ENCODE results near the gene CTRB2.
"Not testable (repeated sequence)": the region's sequence is repeated elsewhere in the genome, so short reads cannot be mapped to it uniquely, and the experiment has no call there.

CTRB2 gene

DNA sequence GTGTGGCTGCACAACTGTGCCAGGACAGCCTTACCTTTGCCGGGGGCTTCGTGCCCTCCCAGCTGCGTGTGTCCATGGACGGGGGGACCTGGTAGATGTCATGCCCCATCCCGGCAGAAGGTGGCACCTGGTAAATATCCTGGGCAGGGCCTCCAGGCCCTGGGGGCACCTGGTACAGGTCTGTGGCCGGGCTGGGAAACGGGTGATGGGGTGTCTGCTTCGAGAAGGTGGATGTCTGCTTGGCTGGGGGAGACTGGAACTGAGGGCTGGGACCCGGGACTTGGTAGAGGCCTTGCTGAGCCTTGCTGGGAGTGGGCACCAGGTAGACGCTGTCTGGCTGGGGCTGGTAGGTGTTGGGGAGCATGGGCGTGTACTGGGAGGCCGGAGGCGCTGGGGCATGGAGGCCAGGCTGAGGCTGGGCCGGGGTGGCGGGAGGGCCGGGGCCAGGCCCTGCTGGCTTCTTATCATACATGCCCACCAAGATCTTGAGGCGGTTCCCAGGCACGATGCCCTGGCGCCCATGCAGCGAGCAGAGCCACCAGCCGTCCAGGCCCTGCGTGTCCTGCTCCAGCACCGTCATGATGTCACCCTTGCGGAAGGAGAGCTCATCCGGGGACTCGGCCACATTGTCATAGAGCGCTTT is 35.6 kb upstream of the CTRB2 start:
- not testable (repeated sequence) for DNase-seq (ENCODE audit: low read depth, low spot score)

DNA sequence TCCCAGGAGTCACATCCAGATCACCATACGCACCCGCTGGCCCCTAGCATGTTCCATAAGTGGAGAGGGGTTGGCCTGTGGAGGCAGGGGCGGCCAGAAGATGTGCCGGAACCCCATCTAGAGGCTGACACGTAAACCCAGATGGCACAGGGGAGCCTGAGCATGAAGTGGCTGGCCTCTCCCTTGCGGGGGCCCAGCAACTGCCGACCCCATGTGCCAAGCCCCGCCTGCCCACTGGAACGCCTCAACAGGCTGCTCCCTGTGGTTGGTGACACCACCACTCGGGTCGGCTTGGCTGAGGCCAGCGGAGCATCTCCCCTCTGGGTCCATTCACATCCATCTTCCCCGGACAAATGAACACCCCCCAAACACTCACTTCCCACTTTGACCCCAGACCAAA is 35.0 kb upstream of the CTRB2 start:
- DNase-seq (ENCODE audit: low read depth, low spot score), result no peak

DNA sequence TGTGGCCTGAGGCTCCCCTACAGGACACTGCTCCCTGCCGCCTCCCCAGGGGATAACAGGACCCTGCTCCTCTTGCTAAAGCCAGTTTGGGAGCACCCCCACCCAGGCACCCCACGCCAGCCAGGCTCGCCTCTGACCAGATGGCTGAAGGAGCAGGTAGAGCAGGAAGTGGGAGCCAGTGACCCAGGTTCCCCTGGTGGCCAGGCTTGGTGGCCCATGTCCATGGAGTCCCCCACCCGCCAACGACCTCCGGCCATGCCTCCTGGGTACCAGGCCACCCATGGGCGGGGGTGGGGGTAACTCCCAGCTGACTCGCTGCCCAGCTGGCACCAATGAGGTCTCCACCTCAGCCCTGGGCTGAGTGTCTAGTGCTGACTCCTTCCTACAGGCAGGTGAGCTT is 34.5 kb upstream of the CTRB2 start:
- DNase-seq (ENCODE audit: low read depth, low spot score), result no peak

DNA sequence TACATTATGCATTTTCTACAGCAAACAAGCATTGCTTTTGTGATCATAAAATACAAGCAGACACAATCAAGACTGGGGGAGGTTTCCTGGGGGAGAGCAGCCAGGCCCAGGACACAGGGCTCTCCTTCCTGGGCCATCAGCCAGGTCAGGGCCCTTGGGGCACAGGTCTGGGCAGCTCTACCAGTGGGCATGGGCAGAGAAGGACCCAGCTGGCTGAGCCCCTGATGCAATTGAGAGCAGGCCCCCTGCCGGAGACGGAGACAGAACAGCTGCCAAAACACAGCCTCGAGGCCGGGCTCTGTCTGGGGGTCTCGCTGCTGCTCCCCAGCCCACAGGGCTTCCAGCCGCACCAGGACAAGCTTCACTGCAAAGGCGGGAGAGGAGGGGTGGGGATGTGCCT is 33.7 kb upstream of the CTRB2 start:
- DNase-seq (ENCODE audit: low read depth, low spot score), result not testable (repeated sequence)

DNA sequence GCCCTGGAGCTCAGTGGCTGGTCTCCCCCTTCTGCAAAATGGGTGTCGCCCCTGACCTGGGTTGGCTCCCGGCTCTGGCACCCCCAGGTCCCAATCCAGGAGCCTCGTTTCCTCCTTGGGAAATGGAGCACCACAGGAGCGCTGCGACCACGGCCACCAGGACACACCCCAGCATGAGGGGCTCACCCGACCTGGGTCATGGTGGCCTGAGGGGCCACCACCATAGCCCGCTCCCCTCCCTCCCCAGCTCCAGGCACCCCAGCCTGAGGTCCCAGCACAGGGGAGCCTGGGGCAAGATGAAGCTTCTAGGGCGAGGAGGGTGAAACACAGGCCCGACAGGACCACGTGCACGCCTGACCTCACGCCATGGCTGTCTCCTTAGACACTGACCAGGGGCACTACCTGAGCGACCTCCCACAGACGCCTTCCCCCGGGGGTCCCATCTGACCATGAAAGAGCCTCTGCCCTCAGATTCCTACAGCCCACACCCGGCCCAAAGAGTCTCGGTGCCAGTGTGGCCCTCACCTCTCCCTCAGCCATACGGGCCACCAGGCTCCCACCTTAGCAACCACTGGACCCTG is 32.7 kb upstream of the CTRB2 start:
- no peak for DNase-seq (ENCODE audit: low read depth, low spot score)

DNA sequence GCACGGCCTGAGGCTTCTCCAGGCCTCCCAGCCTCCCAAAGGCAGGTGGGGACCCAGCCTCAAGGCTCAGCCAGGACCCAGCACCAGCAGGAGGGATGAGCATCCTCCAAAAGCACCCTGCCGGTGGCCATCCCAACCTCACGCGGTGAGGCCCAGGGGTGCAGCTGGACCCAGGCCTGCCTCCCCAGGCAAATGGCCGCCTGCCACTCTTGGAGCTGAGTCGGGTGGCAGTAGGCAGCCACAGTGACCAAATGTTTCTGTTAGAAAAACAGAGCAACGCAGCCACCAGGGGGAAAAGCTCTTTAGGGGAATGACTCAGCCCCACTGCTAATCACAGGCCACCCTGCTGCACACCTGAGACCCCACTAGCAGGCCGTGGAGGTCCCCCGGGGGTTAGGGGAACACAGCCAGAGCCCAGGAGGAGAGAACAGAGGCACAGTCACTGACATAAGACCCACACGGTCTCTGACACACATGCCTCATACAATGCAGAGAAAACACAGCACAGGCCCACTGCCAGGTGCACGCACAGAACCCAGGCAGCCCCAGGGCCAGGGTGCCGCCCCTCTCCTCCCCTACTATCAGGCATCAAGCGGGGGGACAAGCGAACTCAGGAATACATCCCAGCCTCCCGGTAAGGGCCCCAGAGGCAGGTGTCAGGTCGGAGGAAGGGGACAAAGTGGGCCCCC is 32.0 kb upstream of the CTRB2 start:
- no peak for DNase-seq (ENCODE audit: low read depth, low spot score)

DNA sequence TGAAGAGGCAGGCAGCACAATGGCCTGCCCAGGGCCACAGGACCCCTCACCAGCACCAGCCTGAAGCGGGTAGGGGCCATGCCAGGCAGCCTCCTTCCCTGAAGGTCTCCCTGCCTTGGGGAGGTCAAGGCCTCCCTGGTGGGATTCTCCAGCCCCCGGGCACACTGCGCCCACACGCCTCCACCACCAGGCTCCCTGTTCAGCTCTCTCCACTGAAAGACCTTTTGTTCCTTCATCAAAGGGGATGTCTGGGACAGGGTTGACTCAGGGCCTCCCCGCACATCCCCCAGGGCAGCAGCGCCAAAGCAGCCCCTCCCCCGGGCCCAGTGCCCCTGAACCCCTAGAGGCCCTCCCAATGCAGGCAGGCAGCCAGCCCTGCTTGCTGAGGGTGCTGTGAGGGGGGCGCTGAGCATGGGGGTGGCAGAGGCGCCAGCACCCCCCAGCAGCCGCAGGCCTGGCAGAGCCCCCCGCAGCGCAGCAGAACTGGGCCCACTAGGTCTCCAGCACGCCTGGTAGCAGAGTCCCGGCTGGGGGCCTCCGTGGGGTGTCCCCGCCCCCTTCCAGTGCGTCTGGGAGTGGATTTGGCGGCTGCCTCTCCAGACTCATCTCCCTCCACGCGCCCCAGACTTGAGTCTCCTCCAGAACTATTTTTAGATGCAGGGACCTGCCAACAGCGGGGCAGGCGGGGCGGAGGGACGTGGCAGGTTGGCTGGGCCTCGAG is 31.3 kb upstream of the CTRB2 start:
- DNase-seq (ENCODE audit: low read depth, low spot score), result no peak

DNA sequence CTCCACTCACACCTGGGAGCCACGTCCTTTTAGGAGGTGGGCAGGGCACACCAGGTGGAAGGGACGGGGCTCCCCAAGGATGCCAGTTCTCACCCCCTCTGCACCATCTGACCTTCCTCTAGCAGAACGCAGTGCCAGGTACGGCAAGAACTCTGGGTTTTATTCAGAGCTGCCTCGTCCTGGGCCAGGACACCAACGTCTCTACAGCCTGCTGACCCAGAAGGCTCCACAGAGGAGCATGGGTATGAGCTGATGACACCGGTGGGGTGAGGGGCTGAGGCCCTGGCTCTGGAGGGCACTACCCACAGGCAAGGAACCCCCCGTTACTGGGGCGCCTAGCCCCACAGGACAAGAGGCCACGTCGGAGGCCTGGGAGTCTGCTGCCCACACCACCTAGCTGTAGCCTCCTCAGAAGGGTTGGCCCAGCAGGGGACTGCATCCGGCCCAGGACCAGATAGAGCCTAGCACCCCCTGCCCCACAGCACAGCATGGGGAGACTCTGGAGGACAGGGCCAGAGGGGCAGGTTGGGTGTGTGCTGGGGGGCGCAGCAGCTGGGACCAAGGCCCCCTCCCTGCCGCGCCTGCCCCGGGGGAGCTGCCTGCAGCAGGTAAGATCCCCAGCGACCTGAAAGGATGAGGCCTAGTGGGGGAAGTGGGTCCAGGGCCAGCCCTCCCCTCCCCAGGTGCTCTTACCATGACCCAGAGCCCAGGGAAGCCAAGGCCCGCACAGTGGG is 30.6 kb upstream of the CTRB2 start:
- DNase-seq (ENCODE audit: low read depth, low spot score), result no peak

DNA sequence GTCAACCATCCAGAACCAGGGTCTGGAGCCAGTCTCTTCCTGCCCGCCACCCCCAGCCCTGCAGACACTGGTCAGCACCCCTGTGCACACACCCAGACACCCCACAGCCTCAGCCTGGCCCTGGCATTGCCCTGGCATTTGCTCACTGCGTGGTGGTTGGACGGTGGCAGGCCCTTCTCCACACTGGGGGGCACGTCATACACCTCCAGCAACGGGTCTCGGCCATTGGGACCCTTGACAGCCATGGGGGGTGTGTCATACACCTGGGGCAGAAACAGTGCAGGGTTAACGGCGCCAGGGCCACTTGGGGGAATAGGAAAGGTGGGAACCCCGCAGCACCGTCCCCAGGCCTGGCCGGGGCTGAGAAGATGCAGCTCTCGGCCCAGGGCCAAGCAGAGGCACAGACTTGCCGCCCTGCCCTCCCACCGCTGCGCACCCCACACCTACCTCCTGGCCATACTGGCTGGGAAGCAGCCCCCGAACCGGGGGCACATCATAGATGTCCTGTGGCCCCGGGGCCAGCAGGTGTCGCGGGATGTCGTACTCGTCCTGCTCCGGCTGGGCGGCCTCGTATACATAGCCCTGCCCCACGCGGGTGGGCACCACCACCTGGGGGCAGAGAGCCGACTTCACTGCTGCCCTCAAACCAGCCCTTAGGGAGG is 29.9 kb upstream of the CTRB2 start:
- DNase-seq (ENCODE audit: low read depth, low spot score), result no peak

DNA sequence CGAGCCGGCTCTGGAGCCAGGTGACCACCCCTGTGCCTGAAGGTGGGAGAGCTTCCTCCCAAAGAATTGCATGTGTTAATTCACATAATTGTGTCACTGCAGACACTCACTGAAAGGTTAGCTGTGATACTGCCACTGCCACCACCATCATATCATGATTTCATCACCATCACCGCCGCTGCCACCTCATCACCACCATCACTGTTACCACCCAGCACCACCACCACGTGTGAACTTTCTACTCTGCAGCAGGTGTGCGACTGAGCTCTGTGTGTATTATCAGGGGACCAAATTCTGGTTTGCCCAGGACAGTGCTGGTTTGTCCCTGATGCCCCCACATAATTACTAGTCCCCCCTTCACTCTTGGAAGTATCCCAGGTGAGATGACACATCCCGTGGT is 29.3 kb upstream of the CTRB2 start:
- DNase-seq (ENCODE audit: low read depth, low spot score), result no peak

DNA sequence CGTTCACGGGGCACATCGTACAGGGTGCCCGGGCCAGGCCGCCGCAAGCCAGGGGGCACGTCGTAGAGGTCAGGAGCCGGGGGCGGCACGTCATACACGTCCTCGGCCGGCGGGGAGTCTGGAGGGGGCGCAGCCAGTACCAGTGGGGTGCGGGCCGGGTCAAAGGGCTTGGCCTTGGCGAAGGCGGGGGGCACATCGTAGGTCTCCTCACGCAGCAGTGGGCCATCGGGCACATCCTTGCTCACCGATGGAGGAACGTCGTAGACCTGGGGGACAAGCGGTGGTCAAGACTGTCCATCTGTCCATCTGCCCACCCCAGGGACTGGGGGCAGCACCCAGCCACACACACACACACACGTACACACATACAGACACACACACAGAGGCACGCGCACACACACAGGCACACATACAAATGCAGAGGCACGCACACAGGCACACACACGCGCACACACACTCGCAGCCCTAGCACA is 28.8 kb upstream of the CTRB2 start:
- DNase-seq (ENCODE audit: low read depth, low spot score), result no peak

DNA sequence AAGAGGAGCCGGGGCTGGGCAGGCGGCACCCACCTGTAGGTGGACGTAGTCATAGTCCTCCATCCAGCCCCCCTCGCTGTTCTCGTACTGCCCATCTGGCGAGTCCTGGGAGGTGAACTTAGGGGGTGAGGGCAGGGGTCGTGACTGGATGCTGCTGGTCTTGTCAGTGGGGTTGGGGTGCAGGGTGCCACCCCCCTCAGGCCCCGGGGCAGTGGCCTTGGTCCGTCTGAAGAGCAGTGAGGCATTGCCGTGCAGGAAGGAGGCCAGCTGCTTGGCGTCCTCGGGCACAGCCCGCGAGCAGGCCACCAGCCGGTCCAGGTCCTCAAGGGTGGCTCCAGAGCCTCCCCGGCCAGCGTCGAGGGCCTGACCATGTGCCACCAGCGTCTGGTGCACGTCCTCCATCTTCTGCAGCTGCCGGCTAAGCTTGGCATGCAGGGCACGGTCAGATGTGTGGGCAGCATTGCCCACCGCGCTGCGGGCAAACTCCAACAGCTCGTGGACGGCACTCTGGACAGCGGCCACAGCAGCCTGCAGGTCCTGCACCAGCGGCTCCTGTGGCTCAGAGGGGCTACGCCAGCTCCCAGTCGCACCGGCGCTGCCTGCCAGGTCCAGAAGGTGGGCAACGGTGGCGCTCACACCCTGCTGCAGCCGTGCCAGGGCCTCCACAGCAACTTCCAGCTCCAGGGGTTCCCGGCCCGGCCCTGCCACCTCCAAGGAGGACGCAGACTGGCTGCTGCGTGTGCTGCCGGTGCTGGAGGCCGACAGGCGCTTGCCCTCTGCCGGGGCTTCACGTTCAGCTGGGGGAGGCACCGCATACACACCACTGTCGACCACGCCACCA is 28.1 kb upstream of the CTRB2 start:
- DNase-seq (ENCODE audit: low read depth, low spot score), result no peak

DNA sequence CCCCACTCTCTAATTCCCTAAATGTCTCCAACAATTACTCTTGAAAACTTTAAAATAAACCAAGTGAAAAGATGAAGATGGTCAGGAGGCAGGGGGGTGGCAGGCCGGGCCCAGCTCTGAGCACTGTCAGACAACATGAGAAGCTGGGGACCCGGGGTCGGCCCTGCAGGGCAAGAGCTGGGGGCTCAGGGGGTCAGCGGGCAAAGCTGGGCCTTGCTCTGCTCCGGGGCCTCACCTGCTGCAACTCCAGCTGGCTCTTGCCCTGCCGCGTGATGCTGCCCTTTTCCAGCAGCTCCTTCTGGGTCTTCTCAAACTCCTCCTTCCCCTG is 26.6 kb upstream of the CTRB2 start:
- DNase-seq (ENCODE audit: low read depth, low spot score), result no peak

DNA sequence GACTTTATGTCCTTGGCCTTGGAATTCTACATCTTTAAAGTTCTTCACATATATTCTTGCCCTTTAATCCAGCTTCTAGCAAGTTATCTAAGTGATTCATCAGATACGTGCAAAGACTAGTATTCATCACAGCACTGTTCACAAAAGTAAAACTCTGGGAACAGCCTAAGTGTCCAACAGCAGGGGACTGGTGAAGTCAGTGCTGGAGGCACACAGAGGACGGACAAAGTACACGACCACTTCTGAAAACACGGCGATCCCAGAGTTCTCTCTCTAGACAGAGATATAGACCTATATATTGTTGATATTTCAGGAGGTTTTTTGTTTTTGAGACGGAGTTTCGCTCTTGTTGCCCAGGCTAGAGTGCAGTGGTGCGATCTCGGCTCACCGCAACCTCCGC is 24.6 kb upstream of the CTRB2 start:
- DNase-seq (ENCODE audit: low read depth, low spot score), result no peak

DNA sequence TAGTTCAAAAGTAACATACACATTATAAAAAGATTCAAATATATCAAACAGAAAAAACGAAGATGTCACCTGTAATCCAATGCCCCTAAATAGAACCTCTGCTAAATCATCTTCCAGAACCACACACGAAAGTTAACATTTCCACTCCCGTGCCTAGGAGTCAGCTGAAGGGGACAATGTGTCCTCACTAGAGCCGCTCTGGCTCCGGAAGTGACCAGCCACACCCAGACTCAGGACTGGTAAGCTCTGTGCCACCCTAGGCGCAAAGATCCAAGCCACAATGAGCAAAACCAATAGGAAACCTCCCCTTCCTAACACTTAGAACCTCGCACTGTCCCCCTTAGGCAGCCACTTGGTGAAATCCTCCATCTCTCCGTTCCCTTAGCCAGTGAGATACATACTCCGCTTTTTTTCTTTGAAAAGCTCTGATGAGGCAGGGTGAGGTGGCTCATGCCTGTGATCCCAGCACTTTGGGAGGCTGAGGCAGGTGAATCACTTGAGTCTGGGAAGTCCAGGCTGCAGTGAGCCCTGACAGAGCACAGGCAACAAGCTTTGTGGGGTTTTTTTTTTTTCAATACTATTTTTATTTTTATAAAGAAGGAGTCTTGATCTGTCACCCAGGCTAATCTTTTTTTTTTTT is 23.6 kb upstream of the CTRB2 start:
- no peak for DNase-seq (ENCODE audit: low read depth, low spot score)

DNA sequence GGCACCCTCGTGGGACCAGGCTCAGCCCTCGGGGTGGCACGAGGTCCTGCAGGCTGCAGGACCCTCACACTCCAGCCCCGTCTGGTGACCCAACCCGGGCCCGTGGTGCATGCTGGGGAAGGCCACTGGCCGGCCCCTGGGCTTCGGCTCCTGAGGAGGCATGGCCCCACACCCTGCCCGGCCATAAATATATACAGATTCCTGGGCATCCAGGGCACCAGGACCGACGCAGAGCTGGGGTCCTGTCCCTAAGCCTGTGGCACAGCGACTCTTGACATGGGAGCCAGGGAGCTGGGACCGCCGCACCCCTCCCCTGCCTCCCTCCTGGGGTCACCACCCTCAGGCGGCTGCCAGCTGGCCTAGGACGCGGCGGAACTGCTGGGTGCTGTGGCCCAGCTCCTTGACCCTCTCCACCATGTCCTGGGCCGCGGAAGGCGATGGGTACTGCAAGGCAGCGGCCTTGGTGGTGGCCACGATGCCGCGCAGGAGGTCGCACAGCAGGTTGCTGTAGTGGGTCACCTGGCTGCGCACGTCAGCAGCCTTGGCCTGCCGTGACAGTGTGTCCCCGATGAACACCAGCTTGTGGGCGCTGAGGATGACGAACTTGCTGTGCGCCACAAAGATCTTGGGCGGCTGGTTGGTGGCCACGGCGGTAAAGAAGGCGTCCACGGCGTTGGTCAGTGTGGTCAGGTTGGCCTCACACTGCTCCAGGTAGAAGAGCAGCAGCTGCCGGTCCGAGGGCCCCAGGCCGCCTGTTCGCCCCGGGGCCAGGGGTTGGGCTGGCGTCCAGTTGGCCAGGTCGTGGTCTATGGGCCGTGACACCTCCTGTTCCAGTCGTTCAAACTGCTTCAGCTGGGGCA is 22.4 kb upstream of the CTRB2 start:
- DNase-seq (ENCODE audit: low read depth, low spot score), result no peak

DNA sequence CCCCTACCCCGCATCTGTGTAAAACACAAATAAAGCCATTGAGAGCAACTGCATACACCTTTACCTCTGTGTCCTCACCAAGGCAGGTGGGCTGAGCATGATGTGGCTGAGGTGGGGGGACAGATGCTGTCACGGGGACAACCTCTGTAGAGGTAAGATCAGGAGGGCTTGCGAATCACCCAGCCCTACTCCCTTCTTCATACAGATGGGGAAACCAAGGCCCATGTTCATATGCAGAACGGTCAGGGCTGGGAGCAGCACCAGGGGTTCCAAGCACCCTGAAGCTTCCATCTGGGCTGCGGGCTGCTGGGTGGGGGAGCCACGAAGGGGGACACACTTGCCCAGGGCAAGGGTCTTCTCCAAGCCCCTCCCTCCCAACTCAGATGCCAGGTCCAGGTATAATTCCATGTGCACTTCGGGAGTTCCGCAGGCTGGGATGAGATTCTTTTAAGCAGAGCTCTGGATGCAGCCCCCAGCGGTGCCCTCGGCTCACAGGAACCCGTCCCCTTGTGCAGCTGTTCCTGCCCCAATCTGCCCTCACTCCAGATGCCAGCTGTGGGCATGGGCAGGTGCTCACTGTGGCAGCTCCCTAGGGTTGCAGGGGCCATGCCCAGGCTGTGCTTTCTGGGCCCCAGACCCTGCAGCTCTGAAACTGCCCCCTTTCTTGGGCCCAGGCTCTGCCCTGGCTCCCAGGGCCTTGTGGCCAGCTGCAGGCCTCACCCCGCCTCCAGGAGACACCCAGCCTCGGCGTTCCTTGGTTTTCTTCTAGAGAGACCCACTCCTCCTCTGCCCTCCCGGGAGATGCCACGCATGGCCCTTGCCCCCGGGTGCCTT is 21.4 kb upstream of the CTRB2 start:
- no peak for DNase-seq (ENCODE audit: low read depth, low spot score)

Measured in brain pericyte (primary cell).